Prostate gland (tissue), 2 donors: ENCODE data around the gene HTD2.

Experiments used
- CTCF ChIP-seq, 4 experiments: fragments of 200-600 bp in 2 of 4; fragments of 450-650 bp in 2 of 4; sonication (generic) in 2 of 4; IDR thresholded peaks; 1 replicate in 3 of 4; 2 replicates in 1 of 4; pipeline ENCODE4 v1.5.1; 2016 to 2019; ENCODE audit warnings: antibody characterized with exemption in 4 of 4, mild to moderate bottlenecking in 2 of 4, moderate library complexity in 2 of 4
- POLR2AphosphoS5 ChIP-seq: sonication (generic); formaldehyde crosslinking; IDR thresholded peaks from one replicate; pipeline ENCODE4 v1.6.1; 2017; ENCODE audit warnings: antibody characterized with exemption

GRCh38 chr3:58299075-58299474 is 7.2 kb upstream of the HTD2 start:
- TF ChIP-seq CTCF (IDR thresholded peaks at IDR 0.05) (no peak), POLR2AphosphoS5 (no peak)
